COR-L47 (cell line): ENCODE results near the gene SUMO3.
"Not testable (repeated sequence)": the region's sequence is repeated elsewhere in the genome, so short reads cannot be mapped to it uniquely, and the experiment has no call there.

Experiments
- DNase-seq: peaks from one replicate; lab custom pipeline; 2025; lab: John Stamatoyannopoulos, UW

Gene SUMO3

GRCh38 chr21:44846485-44847260, 28.8 kb upstream of the SUMO3 start:
- no peak for DNase-seq

GRCh38 chr21:44846224-44846484, 28.3 kb upstream of the SUMO3 start:
- no peak for DNase-seq

GRCh38 chr21:44845418-44846223, 27.8 kb upstream of the SUMO3 start:
- DNase-seq, result peak; percentile 28

- DNase-seq, result no peak
These were observed 26.4 kb upstream of the SUMO3 start for GRCh38 chr21:44844256-44844655.

- no peak for DNase-seq
These were observed 25.0 kb upstream of the SUMO3 start for GRCh38 chr21:44842721-44843445.

GRCh38 chr21:44842087-44842486, 24.2 kb upstream of the SUMO3 start:
- DNase-seq, result no peak

- no peak for DNase-seq
These were observed 22.9 kb upstream of the SUMO3 start for GRCh38 chr21:44840771-44841170.

- DNase-seq, result no peak
These were observed 21.1 kb upstream of the SUMO3 start for GRCh38 chr21:44838951-44839350.

- no peak for DNase-seq
These were observed 20.4 kb upstream of the SUMO3 start for GRCh38 chr21:44838039-44838895.

- no peak for DNase-seq
These were observed 19.7 kb upstream of the SUMO3 start for GRCh38 chr21:44837537-44837936.

GRCh38 chr21:44836666-44837471, 19.0 kb upstream of the SUMO3 start:
- no peak for DNase-seq

GRCh38 chr21:44836349-44836665, 18.4 kb upstream of the SUMO3 start:
- no peak for DNase-seq

GRCh38 chr21:44835647-44835973, 17.7 kb upstream of the SUMO3 start:
- DNase-seq, result no peak

GRCh38 chr21:44834951-44835646, 17.2 kb upstream of the SUMO3 start:
- DNase-seq, result no peak

GRCh38 chr21:44834231-44834950, 16.5 kb upstream of the SUMO3 start:
- DNase-seq, result no peak

GRCh38 chr21:44833663-44834062, 15.8 kb upstream of the SUMO3 start:
- DNase-seq, result no peak

GRCh38 chr21:44832516-44833255, 14.8 kb upstream of the SUMO3 start:
- DNase-seq, result not testable (repeated sequence)

GRCh38 chr21:44831227-44831860, 13.5 kb upstream of the SUMO3 start:
- DNase-seq, result no peak

GRCh38 chr21:44829507-44830092, 11.7 kb upstream of the SUMO3 start:
- DNase-seq, result no peak
